Endometrial microvascular endothelial cells (primary cell): ENCODE data around the gene GLS2. TPM values are rescaled to one million over a fixed set of nuclear protein-coding genes. Genes with fewer than 3 reads are reported as not detected.
"Not testable (repeated sequence)": the region's sequence is repeated elsewhere in the genome, so short reads cannot be mapped to it uniquely, and the experiment has no call there.

Experiments
- in situ Hi-C: cut with HindIII; loops from 2 replicates; pipeline ENCODE4 v1.10.0; 2017; ENCODE audit warnings: low sequenced_read_pairs, low pct_unique_long_range_greater_than_20kb; ENCODE audit errors: inconsistent ontology term
- total RNA-seq: library from RNA; depleted of rRNA; stranded (reverse); fragments of >200 nt; gene quantifications from one replicate; pipeline ENCODE4 v1.2.3, GENCODE V29; 2015; ENCODE audit errors: inconsistent ontology term

GLS2 gene
- total RNA-seq: not detected

DNA sequence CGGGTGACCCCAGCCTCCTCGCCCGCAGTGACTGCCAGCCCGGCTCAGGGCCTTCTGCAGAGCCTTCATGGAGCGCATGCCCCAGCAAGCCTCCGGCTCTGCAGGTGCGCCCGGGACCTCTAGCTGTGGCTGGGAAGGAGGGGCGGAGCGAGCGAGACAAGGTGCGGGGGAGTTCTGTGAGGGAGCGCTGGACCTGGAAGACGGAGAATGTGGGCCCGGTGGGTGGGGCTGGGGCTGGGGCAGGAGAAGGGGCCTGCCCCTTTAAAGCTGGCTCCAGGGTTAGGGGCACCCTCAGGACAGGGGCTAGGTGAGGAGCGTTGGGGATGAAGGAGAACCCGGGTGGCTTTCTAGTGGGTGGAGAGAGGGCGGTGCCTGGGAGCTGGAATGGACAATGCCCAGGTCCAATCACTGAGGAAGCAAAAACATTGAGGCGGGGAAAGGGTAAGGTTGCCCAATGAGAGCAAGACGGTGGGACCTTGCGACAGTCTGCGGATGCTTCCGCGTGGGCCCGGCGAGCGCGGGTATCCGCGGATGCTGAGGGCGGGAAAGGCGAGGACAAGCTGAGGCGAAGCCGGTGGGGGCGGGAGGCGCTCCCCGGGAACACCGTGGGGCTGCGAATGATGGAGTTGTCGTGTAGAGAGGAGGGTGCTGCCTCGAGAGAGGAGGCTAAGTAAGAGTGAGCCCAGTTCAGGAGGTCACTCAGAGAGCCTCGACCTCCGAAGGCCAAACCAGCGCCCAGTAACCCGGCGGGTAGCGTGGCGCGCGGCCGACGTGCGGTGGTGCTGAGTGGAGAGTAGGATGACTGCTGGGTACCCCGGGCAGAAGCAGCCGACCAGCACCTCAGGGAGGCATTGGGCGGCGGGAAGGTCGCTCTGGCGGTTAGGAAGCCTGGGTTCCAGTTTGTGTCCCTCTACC, at the start of gene GLS2:
Gene GLS2 (minus strand): TSS at position 121 of the 915 bp plus-strand sequence. CDS start 43 bp downstream, at position 78.
- in situ Hi-C loops: no loop called here

DNA sequence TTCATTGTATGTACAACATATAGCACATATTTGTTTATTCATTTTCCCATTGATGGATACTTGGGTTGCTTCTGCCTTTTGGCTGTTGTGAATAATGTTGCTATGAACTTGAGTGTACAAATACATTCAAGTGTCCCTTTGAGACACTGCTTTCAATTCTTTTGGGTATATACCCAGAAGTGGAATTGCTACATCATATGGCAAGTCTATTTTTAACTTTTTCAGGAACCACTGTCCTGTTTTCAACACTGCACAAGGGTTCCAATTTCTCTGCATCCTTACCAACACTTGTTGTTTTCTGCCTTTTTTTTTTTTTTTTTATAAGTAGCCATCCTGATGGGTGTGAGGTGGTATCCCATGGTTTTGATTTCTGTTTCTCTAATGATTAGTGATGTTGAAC, 49.6 kb upstream of the GLS2 start:
- in situ Hi-C loops: no loop called here

DNA sequence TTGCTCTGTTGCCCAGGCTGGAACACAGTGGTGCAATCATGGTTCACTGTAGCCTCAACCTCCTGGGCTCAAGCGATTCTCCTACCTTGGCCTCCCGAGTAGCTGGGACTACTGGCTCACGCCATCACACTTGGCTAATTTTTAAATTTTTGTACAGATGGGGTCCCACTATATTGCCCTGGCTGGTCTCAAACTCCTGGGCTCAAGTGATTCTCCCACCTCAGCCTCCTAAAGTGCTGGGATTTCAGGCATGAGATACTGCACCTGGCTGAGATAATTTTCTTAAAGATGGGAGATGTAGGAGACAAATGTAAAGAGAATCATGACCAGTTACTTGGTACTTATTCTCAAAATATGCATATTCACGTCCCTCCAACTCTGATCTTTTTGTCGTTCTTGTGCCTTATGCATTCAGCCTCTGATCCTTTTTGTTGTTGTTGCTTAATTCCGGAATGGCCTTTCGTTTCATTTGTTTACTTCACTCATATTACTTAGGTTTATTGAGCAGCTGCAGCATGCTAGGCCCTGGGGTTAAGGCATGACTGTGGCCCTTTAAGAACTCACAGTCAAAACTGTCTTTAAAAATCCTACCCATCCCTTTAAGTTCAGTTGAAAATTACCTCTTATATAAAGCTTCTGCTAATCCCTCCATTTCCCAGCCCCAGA, 42.6 kb upstream of the GLS2 start:
- in situ Hi-C loops: no loop called here

DNA sequence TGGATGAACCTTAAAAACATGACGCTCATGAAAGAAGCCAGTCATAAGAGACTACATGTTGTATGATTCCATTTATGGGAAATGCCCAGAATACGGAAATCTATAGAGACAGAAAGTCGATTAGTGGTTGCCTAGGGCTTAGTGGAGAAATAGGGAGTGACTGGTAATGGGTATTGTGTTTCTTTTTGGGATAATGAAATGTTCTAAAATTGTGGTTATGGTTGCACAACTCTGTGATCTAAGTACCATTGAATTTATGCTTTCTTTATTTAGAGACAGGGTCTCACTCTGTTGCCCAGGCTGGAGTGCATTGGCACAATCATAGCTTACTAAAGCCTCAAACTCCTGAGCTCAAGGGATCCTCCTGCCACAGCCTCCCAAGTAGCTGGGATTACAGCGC, 41.7 kb upstream of the GLS2 start:
- in situ Hi-C loops: loop anchor here (10.0 kb wide), 1 partner anchor 95 kb away; no protein-coding TSS in a partner anchor

DNA sequence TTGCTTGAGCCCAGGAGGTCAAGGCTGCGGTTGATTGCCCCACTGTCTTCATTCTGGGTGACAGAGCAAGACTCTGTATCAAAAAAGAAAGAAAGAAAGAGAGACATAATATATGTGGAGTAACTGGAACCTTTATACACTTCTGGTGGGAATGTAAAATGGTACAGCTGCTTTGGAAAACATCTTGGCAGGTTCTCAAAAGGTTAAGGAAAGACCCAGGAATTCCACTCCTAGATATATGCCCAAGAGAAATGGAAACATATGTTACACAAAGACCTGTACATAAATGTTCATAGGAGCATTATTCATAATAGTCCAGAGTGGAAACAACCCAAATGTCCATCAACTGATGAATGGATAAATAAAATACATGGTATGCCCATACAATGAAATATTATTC, 40.9 kb upstream of the GLS2 start:
- in situ Hi-C loops: loop anchor here (10.0 kb wide), 1 partner anchor 96 kb away; no protein-coding TSS in a partner anchor

DNA sequence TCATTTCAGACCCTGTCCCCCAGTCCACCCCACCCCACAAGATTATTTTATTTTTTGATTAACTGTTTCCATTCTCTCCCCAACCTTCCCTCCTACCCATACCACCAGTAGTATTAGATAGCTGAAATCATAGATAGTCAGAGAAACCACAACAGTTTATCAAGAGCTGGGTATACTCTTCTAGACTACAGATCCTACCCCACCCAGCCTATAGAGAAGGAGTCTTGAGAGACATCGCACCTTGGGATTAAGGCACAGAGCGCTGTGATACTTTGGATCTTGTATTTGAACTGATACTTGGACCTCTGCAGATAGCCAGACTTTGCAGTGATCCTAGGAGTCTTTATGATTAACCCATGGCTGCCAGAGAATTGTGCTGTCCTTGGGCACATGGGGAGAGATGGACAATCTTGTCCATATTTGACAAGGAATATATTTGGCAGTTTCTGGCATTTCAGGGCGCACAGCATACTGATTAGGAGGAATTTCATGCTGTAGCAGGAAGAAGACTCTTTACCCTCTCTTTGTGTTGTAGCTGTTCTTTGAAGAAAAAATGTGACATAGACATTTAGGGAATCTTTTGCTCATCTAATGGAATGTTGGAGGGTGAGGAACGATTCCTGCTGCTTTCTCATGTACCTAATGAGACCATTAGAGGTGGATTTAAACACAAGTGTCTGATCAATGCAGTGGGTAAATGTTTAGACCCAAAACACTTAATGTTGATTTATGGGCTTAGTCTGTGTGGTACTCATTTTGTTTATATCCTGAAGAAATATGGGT, 34.6 kb upstream of the GLS2 start:
- in situ Hi-C loops: loop anchor here (10.0 kb wide), 1 partner anchor 102 kb away; no protein-coding TSS in a partner anchor

DNA sequence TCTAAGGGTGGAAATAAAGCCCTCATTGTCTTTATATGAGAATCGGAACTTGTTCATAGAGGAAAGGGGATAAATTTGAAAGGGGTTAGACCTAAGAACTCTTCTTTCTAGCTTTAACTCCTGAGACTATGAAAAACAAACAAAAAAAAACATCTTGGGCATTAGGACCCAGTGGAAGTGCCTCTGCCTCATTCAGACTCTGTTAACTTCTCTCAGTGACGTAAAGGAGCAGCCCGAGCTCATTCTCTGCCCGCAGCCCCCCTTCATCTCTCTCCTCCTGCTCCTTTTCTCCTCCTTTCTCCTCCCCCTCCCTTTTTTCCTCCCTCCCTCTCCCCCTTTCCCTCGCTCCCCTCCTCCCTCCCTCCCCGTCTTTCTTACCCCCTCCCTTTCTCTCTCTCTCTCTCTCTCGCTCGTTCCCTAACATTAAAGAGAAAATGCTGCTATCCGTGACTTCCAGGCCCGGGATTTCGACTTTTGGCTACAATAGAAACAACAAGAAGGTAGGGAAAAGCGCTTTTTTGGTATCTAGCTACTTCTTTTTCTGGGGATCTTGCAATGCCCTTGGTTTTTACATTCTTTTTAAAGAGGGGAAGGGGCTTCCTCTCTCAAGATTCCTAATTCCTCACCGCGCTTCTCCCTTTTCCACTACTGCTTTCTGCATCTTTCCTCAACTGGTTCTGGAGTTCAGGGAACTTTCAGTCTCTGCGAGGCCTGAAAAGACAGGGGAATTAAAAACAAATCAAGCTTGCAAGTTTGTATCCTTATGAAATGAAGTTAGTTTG, 33.8 kb upstream of the GLS2 start, which contains the start of gene RBMS2:
Gene RBMS2 (plus strand): TSS at position 231 of the 782 bp plus-strand sequence. CDS start 204 bp downstream, at position 435.
- in situ Hi-C loops: loop anchor here (10.0 kb wide), 1 partner anchor 103 kb away; no protein-coding TSS in a partner anchor

DNA sequence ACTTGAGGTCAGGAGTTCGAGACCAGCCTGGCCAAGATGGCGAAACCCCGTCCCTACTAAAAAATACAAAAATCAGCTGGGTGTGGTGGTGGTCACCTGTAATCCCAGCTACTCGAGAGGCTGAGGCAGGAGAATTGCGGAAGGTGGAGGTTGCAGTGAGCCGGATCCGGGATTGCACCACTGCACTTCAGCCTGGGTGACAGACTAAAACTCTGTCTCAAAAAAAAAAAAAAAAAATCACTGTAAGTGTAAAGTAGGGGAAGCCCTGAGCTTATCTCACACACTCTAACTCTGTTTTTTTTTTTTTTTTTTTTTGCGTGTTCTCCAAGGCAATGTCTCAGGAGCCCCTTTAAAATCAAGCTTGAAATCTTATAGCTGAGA, 33.2 kb upstream of the GLS2 start:
- in situ Hi-C loops: loop anchor here (10.0 kb wide), 1 partner anchor 104 kb away; no protein-coding TSS in a partner anchor

DNA sequence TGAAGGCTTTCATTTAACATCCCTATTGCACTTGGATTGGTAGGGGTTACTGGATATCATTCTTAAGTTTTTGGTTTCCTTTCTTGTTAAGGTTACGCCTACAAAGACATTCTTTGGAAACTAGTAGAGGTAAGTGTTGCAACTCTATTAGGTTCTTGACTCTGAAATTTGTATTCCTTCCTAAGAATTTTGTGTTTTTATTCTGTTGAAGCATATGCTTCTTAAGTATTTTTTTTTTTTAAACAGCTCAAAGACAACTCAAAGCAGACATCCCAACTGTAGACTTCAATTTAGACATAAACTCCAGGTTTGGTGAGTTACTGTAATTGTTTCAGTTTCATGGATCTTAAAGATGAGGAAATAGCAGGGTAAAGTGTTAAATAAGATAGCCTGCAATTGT, 32.5 kb upstream of the GLS2 start:
- in situ Hi-C loops: loop anchor here (10.0 kb wide), 1 partner anchor 104 kb away; no protein-coding TSS in a partner anchor

DNA sequence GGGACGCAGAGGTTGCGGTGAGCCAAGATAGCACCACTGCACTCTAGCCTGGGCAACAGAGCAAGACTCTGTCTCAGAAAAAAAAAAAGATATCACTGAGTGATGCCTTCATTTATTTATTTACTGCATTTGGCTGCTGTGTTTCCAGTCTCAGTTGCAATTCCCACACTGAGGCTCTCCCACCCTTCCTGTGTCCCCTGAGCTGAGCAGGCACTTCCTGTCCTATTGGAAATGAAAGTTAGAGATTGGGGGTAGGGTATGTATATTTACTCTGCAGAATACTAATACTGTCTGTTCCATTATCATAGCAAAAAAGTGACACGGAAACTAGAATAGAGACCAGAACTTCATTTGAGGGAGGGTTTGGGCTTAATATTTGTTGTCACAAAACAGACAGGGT, 32.1 kb upstream of the GLS2 start:
- in situ Hi-C loops: loop anchor here (10.0 kb wide), 1 partner anchor 105 kb away; no protein-coding TSS in a partner anchor

DNA sequence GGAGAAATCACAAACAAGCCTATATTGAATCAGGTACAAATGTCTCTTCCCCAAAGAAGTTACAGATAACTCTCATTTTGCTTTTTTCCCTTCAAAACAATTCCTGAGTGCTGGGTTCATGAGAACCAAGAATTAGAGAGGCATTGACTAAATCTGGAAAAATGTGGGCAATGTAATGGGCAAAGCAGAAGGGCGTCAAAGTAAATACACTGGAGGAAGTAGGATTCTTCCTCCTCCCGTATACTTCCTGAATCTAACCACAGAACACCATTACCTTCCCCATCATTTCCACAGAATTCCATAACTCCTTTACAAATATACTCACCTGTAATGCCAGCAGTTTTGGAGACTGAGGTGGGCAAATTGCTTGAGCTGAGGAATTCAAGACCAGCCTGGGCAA, 30.6 kb upstream of the GLS2 start:
- in situ Hi-C loops: loop anchor here (5.0 kb wide), 1 partner anchor 54 kb away; no protein-coding TSS in a partner anchor

DNA sequence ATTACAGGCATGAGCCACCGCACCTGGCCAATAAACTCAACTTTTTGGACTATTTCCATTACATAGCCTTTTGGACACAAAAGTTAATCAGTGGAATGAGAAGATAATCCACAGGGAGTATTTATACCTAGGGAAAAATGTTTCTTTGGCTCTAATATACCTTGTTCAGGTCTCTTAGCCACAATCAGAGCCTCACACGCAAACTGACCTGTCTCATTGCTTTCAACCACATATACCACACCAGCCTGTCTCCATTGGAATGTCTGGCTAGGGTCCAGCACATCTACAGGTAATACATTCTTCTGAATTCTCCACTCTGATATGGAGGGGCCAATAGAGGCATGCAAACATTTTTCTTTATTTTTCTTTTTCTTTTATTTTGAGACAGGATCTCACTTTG, 29.9 kb upstream of the GLS2 start:
- in situ Hi-C loops: loop anchor here (5.0 kb wide), 1 partner anchor 54 kb away; no protein-coding TSS in a partner anchor

DNA sequence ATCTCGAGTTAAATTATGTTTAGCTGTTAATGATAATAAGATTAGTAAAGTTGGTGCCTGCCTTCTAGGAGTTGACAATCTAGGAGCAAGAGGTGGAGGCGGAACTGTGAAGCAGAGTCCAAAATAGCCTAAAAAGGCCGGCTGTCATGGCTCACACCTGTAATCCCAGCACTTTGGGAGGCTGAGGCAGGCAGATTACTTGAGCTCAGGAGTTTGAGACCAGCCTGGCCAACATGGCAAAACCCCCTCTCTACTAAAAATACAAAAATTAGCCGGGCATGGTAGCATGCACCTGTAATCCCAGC, 26.0 kb upstream of the GLS2 start:
- in situ Hi-C loops: not testable (repeated sequence)

DNA sequence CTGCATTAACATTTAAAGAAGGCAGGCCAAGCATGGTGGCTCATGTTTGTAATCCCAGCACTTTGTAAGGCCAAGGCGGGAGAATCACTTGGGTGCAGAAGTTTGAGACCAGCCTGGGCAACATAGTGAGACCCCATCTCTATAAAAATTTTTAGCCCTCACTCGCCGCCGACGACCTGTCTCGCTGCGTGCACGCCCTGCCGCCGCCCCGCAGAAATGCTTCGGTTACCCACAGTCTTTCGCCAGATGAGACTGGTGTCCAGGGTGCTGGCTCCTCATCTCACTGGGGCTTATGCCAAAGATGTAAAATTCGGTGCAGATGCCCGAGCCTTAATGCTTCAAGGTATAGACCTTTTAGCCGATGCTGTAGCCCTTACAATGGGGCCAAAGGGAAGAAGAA, 22.8 kb upstream of the GLS2 start:
- in situ Hi-C loops: no loop called here

DNA sequence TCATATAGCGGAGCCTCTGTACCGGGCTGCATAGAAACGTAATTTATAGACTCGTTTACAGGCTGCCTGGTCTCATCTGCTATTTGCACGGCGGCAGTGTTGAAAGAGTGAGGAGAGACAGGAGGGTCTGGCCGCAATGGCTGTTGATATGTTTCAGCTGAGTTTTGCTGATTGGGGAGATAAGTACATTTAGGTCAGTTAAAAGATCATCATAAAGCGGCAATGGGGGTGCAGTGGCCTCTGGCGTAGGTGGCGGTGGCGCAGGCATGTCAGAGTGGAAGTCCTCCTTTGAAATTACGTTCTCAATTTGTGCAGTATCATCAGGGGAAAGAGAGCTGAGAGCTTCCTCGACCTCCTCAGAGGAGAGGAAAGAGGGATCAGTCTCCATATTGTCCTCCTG, 11.9 kb upstream of the GLS2 start:
- in situ Hi-C loops: not testable (repeated sequence)

DNA sequence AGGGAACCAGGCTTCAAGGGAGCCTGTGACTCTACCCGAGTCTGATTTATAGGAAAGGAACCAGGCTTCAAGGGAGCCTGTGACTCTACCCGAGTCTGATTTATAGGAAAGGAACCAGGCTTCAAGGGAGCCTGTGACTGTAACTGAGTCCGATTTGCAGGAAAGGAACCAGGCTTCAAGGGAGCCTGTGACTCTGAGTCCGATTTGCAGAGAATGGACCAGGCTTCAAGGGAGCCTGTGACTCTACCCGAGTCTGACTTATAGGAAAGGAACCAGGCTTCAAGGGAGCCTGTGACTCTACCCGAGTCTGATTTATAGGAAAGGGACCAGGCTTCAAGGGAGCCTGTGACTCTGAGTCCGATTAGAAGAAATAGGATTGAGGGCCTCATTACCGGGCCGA, 11.5 kb upstream of the GLS2 start:
- in situ Hi-C loops: not testable (repeated sequence)

DNA sequence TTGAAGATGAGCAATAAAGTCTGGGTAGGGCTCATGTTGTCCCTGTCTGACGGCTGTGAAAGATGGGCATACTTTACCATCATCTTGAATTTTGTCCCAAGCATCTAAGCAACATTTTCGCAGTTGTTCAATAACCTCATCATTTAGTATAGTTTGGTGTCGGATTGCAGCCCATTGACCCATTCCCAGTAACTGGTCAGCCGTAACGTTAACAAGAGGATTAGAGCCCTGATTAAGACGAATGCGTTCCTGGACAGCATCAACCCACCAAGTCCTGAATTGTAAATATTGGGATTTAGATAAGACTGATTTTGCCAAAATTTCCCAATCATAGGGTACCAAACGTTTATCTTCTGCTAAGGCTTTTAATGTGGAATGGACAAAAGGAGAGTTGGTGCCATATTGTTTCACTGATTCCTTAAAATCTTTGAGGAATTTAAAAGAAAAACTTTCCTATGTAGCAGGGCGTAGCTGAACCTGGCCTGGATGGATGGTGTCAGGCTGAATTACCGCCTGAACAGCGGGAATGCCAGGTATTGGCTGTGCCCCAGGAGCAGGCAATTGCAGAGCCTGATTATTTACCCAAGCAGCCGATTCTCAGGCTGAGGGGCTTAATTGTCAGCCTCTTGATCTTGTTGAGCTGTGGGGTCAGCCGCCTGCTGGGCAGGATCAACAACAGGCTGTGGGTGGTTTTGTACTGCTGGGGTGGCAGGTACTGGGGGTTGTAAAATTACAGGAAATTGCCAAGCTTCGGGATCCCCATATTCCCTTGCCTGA, 10.4 kb upstream of the GLS2 start:
- in situ Hi-C loops: not testable (repeated sequence)
